Heart left ventricle (tissue), 13 donors: ENCODE data around the gene PRR7.

ENCODE experiments used
- CTCF ChIP-seq, 12 donors: fragments of 200-600 bp; sonication (generic) in 4 of 12; IDR thresholded peaks; one replicate each; pipeline versions ENCODE4 v1.5.0 to v1.8.0; 2018 to 2022; ENCODE audit warnings: antibody characterized with exemption in 12 of 12, mild to moderate bottlenecking in 5 of 12
- POLR2A ChIP-seq, 2 donors: fragments of 450-650 bp; IDR thresholded peaks; one replicate each; pipeline ENCODE4 v1.6.1; 2017; ENCODE audit warnings: antibody characterized with exemption in 2 of 2, mild to moderate bottlenecking in 2 of 2, moderate library complexity in 2 of 2
- donor health status: ischemic (EF 13 %, LVEDD 7.1; RV severe dilation, severe dysfunction).
- donor health status: DM: no; HTN: yes; CAD: no.
- donor health status: DM: no; HTN: no; CAD: no.
- donor health status: ischemic (EF 25% LVEDD 6.9; RV normal size, moderate dysfunction).
- donor health status: ischemic (EF 25% LVEDD 5.7; RV mildly dilated, moderate dysfunction).
- donor health status: ischemic (EF 35%, LVEDD 5.7; RV mildly dilated, moderate dysfunction).
- donor health status: nonischemic (EF 11% LVEDD 7.7; RV severe dilation, severe dysfunction).
- donor health status: DM: yes; HTN: yes; CAD: no.
- donor health status: PGD.
- donor health status: ischemic (EF 29% LVEDD 5.4; RV normal size, mild dysfunction).
- donor health status: nonischemic (EF 23%, LVEDD 6.1; RV moderate dilation, normal function).

GRCh38 chr5:177445917-177446199, 756 bp upstream of the PRR7 start:
- no peak for TF ChIP-seq CTCF (IDR thresholded peaks at IDR 0.05)
- TF ChIP-seq POLR2A (IDR thresholded peaks at IDR 0.05): no peak
